ENCODE measurements around the gene TMEM222.

GRCh38 chr1:27377760-27378495 lies 56.0 kb downstream of the TMEM222 start:
- TF ChIP-seq, protein P1, sequence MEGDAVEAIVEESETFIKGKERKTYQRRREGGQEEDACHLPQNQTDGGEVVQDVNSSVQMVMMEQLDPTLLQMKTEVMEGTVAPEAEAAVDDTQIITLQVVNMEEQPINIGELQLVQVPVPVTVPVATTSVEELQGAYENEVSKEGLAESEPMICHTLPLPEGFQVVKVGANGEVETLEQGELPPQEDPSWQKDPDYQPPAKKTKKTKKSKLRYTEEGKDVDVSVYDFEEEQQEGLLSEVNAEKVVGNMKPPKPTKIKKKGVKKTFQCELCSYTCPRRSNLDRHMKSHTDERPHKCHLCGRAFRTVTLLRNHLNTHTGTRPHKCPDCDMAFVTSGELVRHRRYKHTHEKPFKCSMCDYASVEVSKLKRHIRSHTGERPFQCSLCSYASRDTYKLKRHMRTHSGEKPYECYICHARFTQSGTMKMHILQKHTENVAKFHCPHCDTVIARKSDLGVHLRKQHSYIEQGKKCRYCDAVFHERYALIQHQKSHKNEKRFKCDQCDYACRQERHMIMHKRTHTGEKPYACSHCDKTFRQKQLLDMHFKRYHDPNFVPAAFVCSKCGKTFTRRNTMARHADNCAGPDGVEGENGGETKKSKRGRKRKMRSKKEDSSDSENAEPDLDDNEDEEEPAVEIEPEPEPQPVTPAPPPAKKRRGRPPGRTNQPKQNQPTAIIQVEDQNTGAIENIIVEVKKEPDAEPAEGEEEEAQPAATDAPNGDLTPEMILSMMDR (IDR thresholded peaks at IDR 0.05; ENCODE audit: insufficient read depth, low read length, poor library complexity, severe bottlenecking), result no peak
- no peak for TF ChIP-seq EZH2phosphoT487 (conservative IDR thresholded peaks at IDR 0.05; ENCODE audit: low read length)
